Thoracic aorta (tissue), 2 donors: ENCODE data around the gene CACNA2D1. TPM values are rescaled to one million over a fixed set of nuclear protein-coding genes. Genes with fewer than 3 reads are reported as not detected.

Source experiments
- ATAC-seq: fragments of 150-250 bp; one replicate; pipeline ENCODE4 v1.8.0; 2017; ENCODE audit warnings: low read depth; ENCODE audit not compliant: insufficient number of reproducible peaks, low FRiP score
- DNase-seq: peaks from one replicate; pipeline ENCODE4 v3.0.0-alpha.2; 2020; ENCODE audit warnings: low spot score
- H3K27ac ChIP-seq, 2 donors: fragments of 200-600 bp; sonication (generic); 1 replicate in 1 of 2; 2 replicates in 1 of 2; pipeline ENCODE4 v1.5.1; 2016; ENCODE audit warnings: mild to moderate bottlenecking in 2 of 2, moderate library complexity in 2 of 2
- H3K27me3 ChIP-seq: fragments of 200-600 bp; sonication (generic); replicated peaks from 2 replicates; pipeline ENCODE4 v1.6.0; 2016; ENCODE audit warnings: mild to moderate bottlenecking; ENCODE audit not compliant: insufficient read depth
- H3K36me3 ChIP-seq: fragments of 200-600 bp; sonication (generic); one replicate; pipeline ENCODE4 v1.5.1; 2016
- H3K4me1 ChIP-seq, 2 donors: fragments of 200-600 bp; sonication (generic); 1 replicate in 1 of 2; 2 replicates in 1 of 2; pipeline versions ENCODE4 v1.5.1 to v1.6.0; 2016; ENCODE audit warnings: low read depth in 2 of 2, mild to moderate bottlenecking in 1 of 2; ENCODE audit not compliant: control insufficient read depth in 1 of 2
- H3K4me3 ChIP-seq: fragments of 200-600 bp; sonication (generic); 2 replicates; pipeline ENCODE4 v1.5.1; 2016; ENCODE audit warnings: mild to moderate bottlenecking
- H3K9me3 ChIP-seq: fragments of 200-600 bp; sonication (generic); 2 replicates; pipeline ENCODE4 v1.5.1; 2016
- total RNA-seq, 2 donors: library from RNA; depleted of rRNA; stranded (reverse); fragments of >200 nt; gene quantifications; one replicate each; pipeline versions ENCODE4 v1.1.0 to v1.2.3, GENCODE V29; 2016
- TF ChIP-seq, protein P1 (sequence below): fragments of 200-600 bp; sonication (generic); IDR thresholded peaks from one replicate; pipeline ENCODE4 v1.5.1; 2019; ENCODE audit warnings: antibody characterized with exemption

The CACNA2D1 gene
- total RNA-seq, 2 donors from 2014 or later = 44.4 to 44.7 TPM

DNA sequence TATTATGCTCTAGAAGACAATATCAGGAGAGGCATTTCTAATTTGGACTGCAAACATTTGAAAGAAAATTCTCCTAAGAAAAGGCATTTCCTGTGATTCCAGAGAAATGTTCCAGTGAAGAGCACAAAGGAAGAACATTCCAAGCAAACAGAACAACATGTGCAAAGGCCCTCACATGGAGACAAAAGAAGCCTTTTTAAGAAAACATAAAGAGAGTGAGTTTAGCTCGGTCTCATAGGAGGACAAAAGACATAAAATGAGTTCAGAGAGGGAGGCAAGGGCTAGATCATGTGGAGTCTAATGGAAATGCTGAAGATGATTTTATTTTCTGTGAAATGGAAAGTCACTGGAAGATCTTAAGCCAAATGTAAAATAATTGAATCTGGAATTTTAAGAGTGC is 404.0 kb downstream of the CACNA2D1 start:
- no peaks in the 10 kb centered on the region for H3K27me3 ChIP-seq
- ATAC-seq (no peak), DNase-seq (no peak)
- peaks cover 0 to 4% of the 10 kb centered on the region in 2 donors for H3K4me1 ChIP-seq
- no peaks in the 10 kb centered on the region for H3K9me3 ChIP-seq
- no peak overlapping the region for H3K27ac ChIP-seq
- H3K4me3 ChIP-seq = no peak overlapping the region
- TF ChIP-seq, protein P1, sequence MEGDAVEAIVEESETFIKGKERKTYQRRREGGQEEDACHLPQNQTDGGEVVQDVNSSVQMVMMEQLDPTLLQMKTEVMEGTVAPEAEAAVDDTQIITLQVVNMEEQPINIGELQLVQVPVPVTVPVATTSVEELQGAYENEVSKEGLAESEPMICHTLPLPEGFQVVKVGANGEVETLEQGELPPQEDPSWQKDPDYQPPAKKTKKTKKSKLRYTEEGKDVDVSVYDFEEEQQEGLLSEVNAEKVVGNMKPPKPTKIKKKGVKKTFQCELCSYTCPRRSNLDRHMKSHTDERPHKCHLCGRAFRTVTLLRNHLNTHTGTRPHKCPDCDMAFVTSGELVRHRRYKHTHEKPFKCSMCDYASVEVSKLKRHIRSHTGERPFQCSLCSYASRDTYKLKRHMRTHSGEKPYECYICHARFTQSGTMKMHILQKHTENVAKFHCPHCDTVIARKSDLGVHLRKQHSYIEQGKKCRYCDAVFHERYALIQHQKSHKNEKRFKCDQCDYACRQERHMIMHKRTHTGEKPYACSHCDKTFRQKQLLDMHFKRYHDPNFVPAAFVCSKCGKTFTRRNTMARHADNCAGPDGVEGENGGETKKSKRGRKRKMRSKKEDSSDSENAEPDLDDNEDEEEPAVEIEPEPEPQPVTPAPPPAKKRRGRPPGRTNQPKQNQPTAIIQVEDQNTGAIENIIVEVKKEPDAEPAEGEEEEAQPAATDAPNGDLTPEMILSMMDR = no peak
- no peaks in the 10 kb centered on the region for H3K36me3 ChIP-seq

DNA sequence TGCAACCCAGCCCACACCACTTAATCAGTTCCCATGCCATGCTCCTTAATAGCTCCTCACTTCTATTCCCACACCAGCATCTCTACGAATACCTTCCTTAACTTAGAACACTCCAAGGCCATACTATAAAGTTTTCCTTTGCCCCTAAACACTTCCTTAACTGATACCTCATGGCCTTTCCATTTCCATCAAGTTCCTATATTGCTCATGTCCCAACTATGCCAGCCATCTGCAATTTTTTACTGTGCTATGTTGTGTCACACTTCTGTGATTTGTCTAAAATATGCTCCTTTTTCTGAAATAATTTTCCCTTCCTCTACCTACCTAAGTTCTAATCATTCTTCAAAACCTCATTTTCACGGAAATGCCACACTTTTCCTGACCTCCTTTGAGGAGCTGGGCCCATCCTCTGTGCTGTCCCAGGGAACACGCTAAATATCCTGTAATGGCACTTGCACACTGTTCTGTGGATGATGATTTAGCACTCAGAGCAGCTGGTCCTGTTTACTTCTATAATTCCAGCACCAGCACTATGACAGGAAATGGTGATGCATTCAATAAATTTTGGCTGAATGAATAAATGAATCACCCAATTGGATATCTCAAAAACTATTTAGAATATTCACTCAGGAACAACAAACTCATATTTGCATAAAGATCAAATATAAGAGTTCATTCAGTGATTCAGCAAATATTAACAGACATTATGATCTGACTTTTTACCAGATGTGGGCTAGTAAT is 407.3 kb downstream of the CACNA2D1 start:
- ATAC-seq = no peak
- H3K27me3 ChIP-seq = no peaks in the 10 kb centered on the region
- TF ChIP-seq, protein P1 = no peak
- H3K4me1 ChIP-seq = no peaks in the 10 kb centered on the region
- no peak overlapping the region for H3K4me3 ChIP-seq
- no peaks in the 10 kb centered on the region for H3K9me3 ChIP-seq
- no peak overlapping the region for H3K27ac ChIP-seq
- H3K36me3 ChIP-seq = no peaks in the 10 kb centered on the region
- DNase-seq = no peak

DNA sequence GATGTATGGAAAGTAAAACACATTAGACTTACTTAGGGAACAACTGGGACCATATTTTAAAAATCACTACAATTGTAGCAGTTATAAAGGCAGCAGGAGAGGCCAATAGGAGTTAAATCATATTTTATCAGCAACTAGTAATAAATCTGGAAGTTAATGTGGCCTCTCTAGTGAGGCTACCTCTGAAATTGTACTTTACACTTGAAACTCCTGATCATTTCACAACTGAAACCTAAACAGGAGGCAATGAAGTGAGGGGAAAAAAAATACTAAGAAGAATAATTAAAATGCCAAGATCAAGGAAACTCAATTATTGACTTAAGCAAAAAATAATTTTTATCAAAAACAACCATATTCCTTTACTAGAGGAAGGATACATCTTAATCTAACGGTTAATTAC is 408.1 kb downstream of the CACNA2D1 start:
- TF ChIP-seq, protein P1 = no peak
- Histone ChIP-seq H3K4me1 (no peaks in the 10 kb centered on the region), H3K27ac (no peak overlapping the region), H3K36me3 (no peaks in the 10 kb centered on the region), H3K27me3 (no peaks in the 10 kb centered on the region), H3K9me3 (no peaks in the 10 kb centered on the region), H3K4me3 (no peak overlapping the region)
- no peak for ATAC-seq
- no peak for DNase-seq

DNA sequence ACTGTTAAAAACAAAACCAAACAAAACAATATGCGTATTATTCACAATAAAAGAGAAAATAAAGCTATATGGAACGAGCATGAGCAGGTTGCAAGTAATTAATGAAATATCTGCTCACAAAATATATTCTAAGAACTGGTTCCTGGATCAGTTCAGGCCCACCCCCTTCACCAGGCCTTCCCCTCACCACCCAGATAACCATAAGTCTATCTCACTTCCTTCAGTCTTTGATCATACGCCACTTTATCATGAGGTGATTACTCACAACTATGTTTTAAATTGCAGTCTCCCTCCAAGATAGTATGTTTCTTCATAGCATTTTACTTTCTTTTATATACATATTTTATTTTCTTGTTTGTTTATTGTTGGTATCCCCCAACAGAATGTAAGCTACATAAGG is 410.7 kb downstream of the CACNA2D1 start:
- Histone ChIP-seq H3K27ac (no peak overlapping the region), H3K9me3 (no peaks in the 10 kb centered on the region), H3K36me3 (no peaks in the 10 kb centered on the region), H3K4me1 (no peaks in the 10 kb centered on the region), H3K27me3 (no peaks in the 10 kb centered on the region), H3K4me3 (no peak overlapping the region)
- TF ChIP-seq, protein P1 = no peak
- no peak for DNase-seq
- no peak for ATAC-seq

DNA sequence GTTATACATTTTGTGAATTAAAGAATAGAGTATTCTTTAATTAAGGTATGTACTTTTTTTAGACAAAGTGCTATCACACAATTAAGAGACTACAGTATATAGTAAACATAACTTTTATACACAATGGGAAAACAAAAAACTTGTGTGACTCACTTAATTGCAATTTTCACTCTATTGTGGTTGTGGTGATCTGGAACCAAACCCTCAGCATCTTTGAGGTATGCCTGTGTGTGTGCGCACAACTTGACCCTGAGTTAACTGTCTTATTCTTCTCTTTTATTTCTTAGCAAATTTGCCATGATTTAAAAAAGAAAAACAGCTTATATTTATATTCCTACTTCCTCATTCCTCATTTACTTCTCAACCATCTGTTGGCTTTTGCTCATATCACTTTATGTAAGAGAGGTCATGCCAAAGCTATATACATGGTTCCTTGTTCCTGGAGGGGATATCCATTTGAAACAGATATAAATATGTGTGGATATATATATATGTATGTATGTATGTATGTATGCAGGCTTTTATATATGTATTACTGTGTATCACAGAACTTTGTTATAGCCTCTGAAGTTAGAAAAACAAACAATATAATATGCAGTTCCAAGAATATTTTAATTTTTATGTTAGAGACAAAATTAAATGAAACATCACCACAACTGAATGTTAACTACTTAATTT is 414.2 kb downstream of the CACNA2D1 start:
- H3K4me1 ChIP-seq = no peaks in the 10 kb centered on the region
- no peaks in the 10 kb centered on the region for H3K27me3 ChIP-seq
- no peaks in the 10 kb centered on the region for H3K36me3 ChIP-seq
- no peak overlapping the region for H3K4me3 ChIP-seq
- H3K27ac ChIP-seq = no peak overlapping the region
- no peaks in the 10 kb centered on the region for H3K9me3 ChIP-seq
- ATAC-seq (no peak), DNase-seq (no peak)
- TF ChIP-seq, protein P1 = no peak
